GM23338 (cell line): ENCODE measurements around the gene PSAPL1. TPM values are rescaled to one million over a fixed set of nuclear protein-coding genes. Genes with fewer than 3 reads are reported as not detected.

Source experiments
- ATAC-seq: fragments of 200-7000 bp; cut with Tn5 transposase; 3 replicates; pipeline ENCODE4 v1.9.1; 2020
- DNase-seq: peaks from one replicate; pipeline ENCODE4 v3.0.0-alpha.2; 2015; ENCODE audit warnings: low spot score
- H2AFZ ChIP-seq: fragments of 200-600 bp; sonication (generic); 2 replicates; pipeline ENCODE4 v1.8.0; 2016; ENCODE audit warnings: antibody characterized with exemption, mild to moderate bottlenecking, moderate library complexity
- H3F3A ChIP-seq: fragments of 200-600 bp; sonication (generic); replicated peaks from 2 replicates; pipeline ENCODE4 v1.8.0; 2017; ENCODE audit warnings: antibody characterized with exemption, mixed run types, low read depth
- H3K27ac ChIP-seq: fragments of 200-600 bp; sonication (generic); 2 replicates; pipeline ENCODE4 v1.6.1; 2016; ENCODE audit warnings: low read depth
- H3K27me3 ChIP-seq: fragments of 200-600 bp; sonication (generic); 2 replicates; pipeline ENCODE4 v1.8.0; 2016; ENCODE audit warnings: mild to moderate bottlenecking, mixed run types, moderate library complexity; ENCODE audit not compliant: insufficient read depth
- H3K36me3 ChIP-seq: fragments of 200-600 bp; sonication (generic); 2 replicates; pipeline ENCODE4 v1.8.0; 2016; ENCODE audit warnings: mild to moderate bottlenecking; ENCODE audit not compliant: insufficient read depth
- H3K4me1 ChIP-seq: fragments of 200-600 bp; sonication (generic); 2 replicates; pipeline ENCODE4 v1.8.0; 2016; ENCODE audit warnings: mild to moderate bottlenecking, moderate library complexity; ENCODE audit not compliant: insufficient read depth
- H3K4me2 ChIP-seq: fragments of 200-600 bp; sonication (generic); 2 replicates; pipeline ENCODE4 v1.7.1; 2017; ENCODE audit warnings: mixed run types
- H3K4me3 ChIP-seq: fragments of 200-600 bp; sonication (generic); 2 replicates; pipeline ENCODE4 v1.6.1; 2016; ENCODE audit warnings: mixed run types
- H3K79me2 ChIP-seq: fragments of 200-600 bp; sonication (generic); replicated peaks from 2 replicates; pipeline ENCODE4 v1.8.0; 2017; ENCODE audit warnings: mild to moderate bottlenecking; ENCODE audit not compliant: insufficient read depth
- H3K9me2 ChIP-seq: fragments of 200-600 bp; sonication (generic); 2 replicates; pipeline ENCODE4 v1.8.0; 2017; ENCODE audit not compliant: insufficient read depth
- H4K20me1 ChIP-seq: fragments of 200-600 bp; sonication (generic); replicated peaks from 2 replicates; pipeline ENCODE4 v1.8.0; 2017; ENCODE audit warnings: mild to moderate bottlenecking; ENCODE audit not compliant: insufficient read depth
- H3K27ac Mint-ChIP-seq: 2 replicates; pipeline ENCODE4 v1.8.0; 2020; ENCODE audit warnings: inconsistent platforms, mild to moderate bottlenecking, moderate library complexity, mixed read lengths
- H3K27me3 Mint-ChIP-seq: 3 replicates; pipeline ENCODE4 v1.8.0; 2022; ENCODE audit warnings: low read depth, mild to moderate bottlenecking, moderate library complexity, mixed read lengths, inconsistent platforms; ENCODE audit not compliant: insufficient read depth, poor library complexity
- H3K36me3 Mint-ChIP-seq: 3 replicates; pipeline ENCODE4 v1.8.0; 2021; ENCODE audit warnings: low read depth, mild to moderate bottlenecking, inconsistent platforms, moderate library complexity, mixed read lengths
- H3K4me1 Mint-ChIP-seq: 3 replicates; pipeline ENCODE4 v1.8.0; 2020; ENCODE audit warnings: mild to moderate bottlenecking, inconsistent platforms, mixed read lengths
- H3K4me3 Mint-ChIP-seq: 3 replicates; pipeline ENCODE4 v1.8.0; 2021; ENCODE audit warnings: moderate library complexity, mild to moderate bottlenecking, inconsistent platforms, mixed read lengths
- H3K9me3 Mint-ChIP-seq: 3 replicates; pipeline ENCODE4 v1.8.0; 2020; ENCODE audit warnings: moderate library complexity, mild to moderate bottlenecking, inconsistent platforms, mixed read lengths
- CREB1 ChIP-seq: fragments of 250-450 bp; sonication (Bioruptor Pico); IDR thresholded peaks from 2 replicates; pipeline ENCODE4 v1.5.0; 2020; ENCODE audit warnings: low read depth, mild to moderate bottlenecking, moderate library complexity
- CTCF ChIP-seq, 2 experiments: fragments of 200-600 bp in 1 of 2; sonication (generic) in 1 of 2; conservative IDR thresholded peaks; 2 replicates each; pipeline versions ENCODE4 v1.5.1 to v1.6.1; 2016 to 2017; ENCODE audit warnings: antibody characterized with exemption in 2 of 2, low read depth in 2 of 2, mild to moderate bottlenecking in 2 of 2, moderate library complexity in 1 of 2
- ETS1 ChIP-seq: IDR thresholded peaks from 2 replicates; pipeline ENCODE4 v1.6.1; 2016; ENCODE audit warnings: antibody characterized with exemption
- EZH2 ChIP-seq: fragments of 200-600 bp; sonication (generic); IDR thresholded peaks from one replicate; pipeline ENCODE4 v1.8.0; 2017; ENCODE audit warnings: antibody characterized with exemption, mild to moderate bottlenecking, low read depth; ENCODE audit not compliant: unreplicated experiment
- EZH2phosphoT487 ChIP-seq: fragments of 200-600 bp; sonication (generic); IDR thresholded peaks from one replicate; pipeline ENCODE4 v1.8.1; 2018; ENCODE audit warnings: antibody characterized with exemption; ENCODE audit not compliant: unreplicated experiment
- JUNB ChIP-seq: IDR thresholded peaks from one replicate; pipeline ENCODE4 v1.6.1; 2016; ENCODE audit warnings: antibody characterized with exemption; ENCODE audit not compliant: unreplicated experiment
- NANOG ChIP-seq: IDR thresholded peaks from 2 replicates; pipeline ENCODE4 v1.6.1; 2016; ENCODE audit warnings: antibody characterized with exemption, borderline replicate concordance
- POLR2AphosphoS5 ChIP-seq: IDR thresholded peaks from 2 replicates; pipeline ENCODE4 v1.6.1; 2016; ENCODE audit warnings: antibody characterized with exemption, low read depth
- REST ChIP-seq: IDR thresholded peaks from one replicate; pipeline ENCODE4 v1.6.1; 2018; ENCODE audit warnings: antibody characterized with exemption; ENCODE audit not compliant: unreplicated experiment
- ZNF331 ChIP-seq: fragments of 250-450 bp; sonication (Bioruptor Pico); IDR thresholded peaks from 2 replicates; pipeline ENCODE4 v1.5.0; 2020; ENCODE audit warnings: low read depth, mild to moderate bottlenecking, moderate library complexity
- ZNF462 ChIP-seq: fragments of 250-450 bp; sonication (Bioruptor Pico); IDR thresholded peaks from 2 replicates; pipeline ENCODE4 v1.5.0; 2020; ENCODE audit warnings: mild to moderate bottlenecking, moderate library complexity
- polyA plus RNA-seq: library from polyadenylated mRNA; unstranded; fragments of >200 nt; fragmentation: Nextera tagmentation; extraction: Ambion mirVana; gene quantifications from 2 replicates; pipeline ENCODE4 v1.2.1, GENCODE V29; 2016
- total RNA-seq: library from RNA; depleted of rRNA; stranded (reverse); fragments of >200 nt; shearing (Covaris generic); gene quantifications from 2 replicates; pipeline ENCODE4 v1.2.3, GENCODE V29; 2014

The PSAPL1 gene
- total and polyA plus RNA-seq, 2 experiments from 2014 or later: not detected

- TF ChIP-seq NANOG (no peak), POLR2AphosphoS5 (no peak), EZH2 (no peak), JUNB (no peak), CTCF (conservative IDR thresholded peaks at IDR 0.05; ENCODE audit: low read depth in 2 of 2) (no peak), REST (no peak), ETS1 (no peak), EZH2phosphoT487 (no peak)
Measured at GRCh38 chr4:7381890-7382633, 52.7 kb downstream of the PSAPL1 start (continued).

- Histone ChIP-seq H3F3A (0 out of 2 replicates have a peak, but pooled peaks cover 4% of the 10 kb centered on the region), H3K4me2 (no peak overlapping the region), H3K79me2 (no peaks in the 10 kb centered on the region), H3K36me3 (no peaks in the 10 kb centered on the region), H2AFZ (no peak overlapping the region), H3K4me1 (no peaks in the 10 kb centered on the region), H3K27me3 (no peaks in the 10 kb centered on the region), H3K9me2 (no peaks in the 10 kb centered on the region), H3K27ac (no peak overlapping the region), H4K20me1 (no peaks in the 10 kb centered on the region), H3K4me3 (no peak overlapping the region)
- Mint-ChIP-seq H3K4me3 (no peak overlapping the region), H3K27ac (no peak overlapping the region), H3K36me3 (no peaks in the 10 kb centered on the region), H3K9me3 (no peaks in the 10 kb centered on the region; the same call in 2 of the 3 replicates), H3K27me3 (peaks cover 9% of the 10 kb centered on the region), H3K4me1 (no peaks in the 10 kb centered on the region; the same call in 2 of the 3 replicates)
- peak; percentile 49 for ATAC-seq
- DNase-seq: no peak
- TF ChIP-seq CREB1 (CRISPR knock-in tag) (no peak), ZNF331 (CRISPR knock-in tag) (no peak), POLR2AphosphoS5 (no peak), ZNF462 (CRISPR knock-in tag) (no peak), EZH2 (no peak)
Measured at GRCh38 chr4:7381221-7381889, 53.4 kb downstream of the PSAPL1 start.
